GM12801 (cell line): ENCODE measurements around the gene BTBD9.

Experiments used
- TF ChIP-seq, protein P1 (sequence below): IDR thresholded peaks from one replicate; pipeline ENCODE4 v1.5.1; 2011; ENCODE audit warnings: control low read depth; ENCODE audit not compliant: insufficient read length; ENCODE audit errors: extremely low read depth

The BTBD9 gene

DNA sequence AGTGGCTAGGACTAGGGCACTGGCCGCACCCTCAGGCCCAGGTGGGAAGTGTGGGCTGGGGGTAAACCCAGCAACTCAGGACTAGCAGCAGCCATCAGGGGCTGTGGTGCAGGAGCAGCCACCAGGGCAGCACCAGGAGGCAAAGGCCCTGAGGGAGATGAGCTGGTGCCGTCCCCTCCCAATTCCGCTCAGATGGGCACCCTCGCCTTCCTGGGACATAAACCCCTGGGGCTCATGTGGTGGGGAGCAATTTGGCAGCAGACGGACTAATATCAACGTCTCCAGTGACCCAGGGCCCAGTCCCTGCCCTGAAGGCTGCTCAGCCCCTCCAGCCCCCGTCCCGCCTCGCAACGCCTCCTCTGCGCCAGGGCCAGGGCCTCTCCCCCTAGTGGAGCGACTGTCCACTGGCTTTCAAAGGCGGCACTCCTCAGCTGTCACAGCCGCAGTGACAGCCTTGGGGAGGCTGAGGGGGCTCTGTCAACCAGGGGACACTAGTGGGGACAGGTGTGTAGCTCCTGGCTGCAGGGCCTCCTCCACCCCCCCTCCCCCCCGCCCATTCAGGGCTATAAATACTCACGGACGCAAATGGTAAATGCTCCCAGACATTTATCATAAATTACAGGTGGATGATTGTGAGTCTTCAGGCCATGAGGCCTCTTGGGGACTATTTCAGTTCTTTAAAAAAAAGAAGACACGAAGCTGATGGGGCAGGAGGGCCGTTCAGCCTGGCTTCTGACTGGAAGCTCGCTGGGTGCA lies 470.3 kb downstream of the BTBD9 start:
- TF ChIP-seq, protein P1, sequence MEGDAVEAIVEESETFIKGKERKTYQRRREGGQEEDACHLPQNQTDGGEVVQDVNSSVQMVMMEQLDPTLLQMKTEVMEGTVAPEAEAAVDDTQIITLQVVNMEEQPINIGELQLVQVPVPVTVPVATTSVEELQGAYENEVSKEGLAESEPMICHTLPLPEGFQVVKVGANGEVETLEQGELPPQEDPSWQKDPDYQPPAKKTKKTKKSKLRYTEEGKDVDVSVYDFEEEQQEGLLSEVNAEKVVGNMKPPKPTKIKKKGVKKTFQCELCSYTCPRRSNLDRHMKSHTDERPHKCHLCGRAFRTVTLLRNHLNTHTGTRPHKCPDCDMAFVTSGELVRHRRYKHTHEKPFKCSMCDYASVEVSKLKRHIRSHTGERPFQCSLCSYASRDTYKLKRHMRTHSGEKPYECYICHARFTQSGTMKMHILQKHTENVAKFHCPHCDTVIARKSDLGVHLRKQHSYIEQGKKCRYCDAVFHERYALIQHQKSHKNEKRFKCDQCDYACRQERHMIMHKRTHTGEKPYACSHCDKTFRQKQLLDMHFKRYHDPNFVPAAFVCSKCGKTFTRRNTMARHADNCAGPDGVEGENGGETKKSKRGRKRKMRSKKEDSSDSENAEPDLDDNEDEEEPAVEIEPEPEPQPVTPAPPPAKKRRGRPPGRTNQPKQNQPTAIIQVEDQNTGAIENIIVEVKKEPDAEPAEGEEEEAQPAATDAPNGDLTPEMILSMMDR = no peak

DNA sequence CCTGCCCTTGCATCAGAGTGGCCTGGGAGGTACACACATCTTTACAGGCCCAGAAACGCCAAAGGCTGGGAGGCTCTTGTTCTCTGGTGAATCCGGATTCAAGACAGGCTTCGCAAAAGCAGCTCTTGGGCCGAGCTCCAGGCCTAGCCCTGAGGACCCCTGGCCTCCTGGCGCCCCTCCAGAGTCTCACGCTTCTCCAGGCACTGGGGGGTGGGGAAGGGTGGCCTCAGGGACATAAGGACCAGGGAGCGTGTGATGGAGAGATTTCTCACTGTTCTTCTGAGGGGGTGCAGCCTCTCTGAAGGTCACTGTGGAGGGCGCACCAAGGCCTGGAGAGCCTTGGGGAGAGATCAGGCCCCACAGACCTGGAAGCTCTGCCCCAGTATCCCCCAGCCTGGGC lies 471.0 kb downstream of the BTBD9 start:
- TF ChIP-seq, protein P1 = no peak

DNA sequence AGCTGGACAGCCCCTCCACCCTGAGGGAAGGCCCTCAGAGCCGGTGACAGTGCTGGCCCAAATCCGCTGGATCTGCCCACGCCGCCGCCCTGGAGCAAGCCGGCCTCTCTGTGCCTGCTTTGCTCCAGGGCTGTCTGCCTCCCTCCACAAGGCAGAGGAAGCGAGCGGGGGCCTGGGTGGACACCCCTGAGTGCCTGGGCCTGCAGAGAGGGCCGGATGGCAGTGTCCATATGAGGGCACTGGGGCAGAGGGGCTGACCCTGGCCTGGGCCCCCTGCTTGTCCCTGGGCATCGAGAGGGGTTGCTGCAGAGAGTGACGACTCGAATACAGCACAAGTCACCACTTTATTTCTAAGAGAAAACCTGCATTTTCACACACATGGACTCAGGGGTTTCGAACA lies 471.6 kb downstream of the BTBD9 start:
- TF ChIP-seq, protein P1 = no peak

DNA sequence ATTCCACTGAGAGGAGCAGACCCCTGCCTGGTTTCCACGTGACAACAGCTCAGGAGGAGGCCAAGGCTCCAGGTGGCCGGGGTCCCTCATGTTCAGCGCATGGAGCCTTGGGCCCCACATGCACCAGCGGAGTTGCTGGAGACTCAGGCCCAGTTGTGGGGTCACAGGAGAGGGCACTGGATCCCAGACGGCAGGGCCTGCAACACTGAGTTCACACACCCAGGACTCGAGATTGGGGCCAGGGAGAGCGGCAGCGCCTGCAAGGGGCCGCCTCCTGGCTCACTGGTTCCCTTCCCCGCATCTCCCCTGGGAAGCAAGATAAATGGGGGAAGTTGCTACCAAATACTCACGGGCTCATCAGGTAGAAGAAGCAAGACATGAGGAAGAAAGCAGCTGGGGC lies 472.1 kb downstream of the BTBD9 start:
- TF ChIP-seq, protein P1 = no peak

DNA sequence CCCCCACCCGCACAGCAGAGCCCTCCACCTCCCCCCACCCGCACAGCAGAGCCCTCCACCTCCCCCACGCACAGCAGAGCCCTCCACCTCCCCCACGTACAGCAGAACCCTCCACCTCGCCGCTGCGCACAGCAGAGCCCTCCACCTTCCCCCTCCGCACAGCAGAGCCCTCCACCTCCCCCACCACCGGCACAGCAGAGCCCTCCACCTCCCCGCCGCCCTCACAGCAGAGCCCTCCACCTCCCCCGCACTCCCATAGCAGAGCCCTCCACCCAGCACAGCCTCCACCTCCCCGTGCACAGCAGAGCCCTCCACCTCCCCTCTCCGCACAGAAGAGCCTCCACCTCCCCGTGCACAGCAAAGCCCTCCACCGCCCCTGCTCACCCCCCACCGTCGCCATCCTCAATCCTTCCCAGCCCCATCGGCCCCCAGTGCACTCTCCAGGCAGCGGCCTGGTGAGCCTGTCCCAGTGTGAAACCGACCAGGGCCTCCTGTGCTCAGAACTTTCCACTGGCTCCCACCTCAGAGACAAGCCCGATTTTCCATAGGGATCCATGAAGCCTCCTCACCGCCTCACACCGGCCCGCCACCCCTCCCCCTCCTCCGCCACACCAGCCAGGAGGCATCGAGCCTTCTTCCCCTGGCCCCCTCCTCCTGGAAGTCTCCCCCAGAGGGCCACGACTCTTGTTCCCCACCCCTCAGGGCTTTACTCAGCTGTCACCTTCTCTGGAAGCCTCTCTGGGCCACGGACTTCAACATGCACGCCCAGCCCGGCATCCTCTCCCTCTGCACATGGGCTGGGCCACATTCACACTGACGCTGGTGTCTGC lies 473.1 kb downstream of the BTBD9 start:
- TF ChIP-seq, protein P1 = no peak

DNA sequence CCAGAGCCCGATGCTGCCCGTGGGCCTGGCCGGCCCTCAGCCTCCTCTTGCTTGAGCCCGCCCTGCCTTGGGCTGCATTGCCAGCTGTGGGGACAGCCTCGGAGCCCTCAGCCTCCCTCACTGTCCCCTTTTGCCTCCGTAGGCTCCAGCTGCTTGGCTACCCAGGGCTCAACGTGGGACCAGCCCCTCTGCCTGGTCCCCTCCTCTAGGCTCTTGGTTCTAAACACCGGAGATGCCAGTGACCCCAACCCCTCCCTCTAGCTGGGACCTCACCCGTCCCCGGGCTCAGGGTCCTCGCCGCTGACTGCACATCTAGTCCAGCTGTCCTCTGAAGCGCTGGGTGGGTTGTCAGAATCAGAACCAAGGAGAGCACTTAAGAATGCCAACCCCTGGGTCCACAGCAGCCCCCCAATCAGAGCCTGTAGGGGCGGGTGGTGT lies 475.0 kb downstream of the BTBD9 start:
- TF ChIP-seq, protein P1 = no peak

DNA sequence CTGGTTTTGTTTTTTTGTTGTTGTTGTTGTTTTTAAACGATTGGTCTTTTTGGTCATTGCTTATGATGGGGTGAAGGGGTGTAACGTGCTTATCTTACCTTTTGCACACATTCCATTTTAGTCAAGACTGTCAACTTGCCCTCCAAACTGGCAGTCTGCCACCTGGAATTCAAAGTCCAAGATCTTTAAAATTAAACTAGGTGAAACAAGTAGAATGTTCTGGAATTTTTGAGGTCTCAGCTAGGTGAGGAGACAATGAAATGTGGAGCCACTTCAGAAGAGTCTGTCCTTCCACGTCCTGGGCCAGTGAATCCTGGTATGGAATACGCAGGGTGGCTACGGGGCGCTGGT lies 475.6 kb downstream of the BTBD9 start:
- TF ChIP-seq, protein P1 = no peak
